Smooth muscle cell (in vitro differentiated cells): Measurements from ENCODE around the gene C1orf159. TPM values are rescaled to one million over a fixed set of nuclear protein-coding genes. Genes with fewer than 3 reads are reported as not detected.

ENCODE experiments used
- DNase-seq: peaks from one replicate; lab custom pipeline; 2025; ENCODE audit not compliant: unreplicated experiment; lab: John Stamatoyannopoulos, UW
- H2AFZ ChIP-seq: fragments of 200-600 bp; sonication (generic); 2 replicates; pipeline ENCODE4 v1.6.0; 2016; ENCODE audit warnings: antibody characterized with exemption, low read depth, mild to moderate bottlenecking
- H3F3A ChIP-seq: fragments of 200-600 bp; sonication (generic); 2 replicates; pipeline ENCODE4 v1.6.0; 2017; ENCODE audit warnings: antibody characterized with exemption, low read depth
- H3K27ac ChIP-seq: fragments of 200-600 bp; sonication (generic); 2 replicates; pipeline ENCODE4 v1.5.1; 2016; ENCODE audit warnings: low read depth, mild to moderate bottlenecking
- H3K27me3 ChIP-seq: fragments of 200-600 bp; sonication (generic); 2 replicates; pipeline ENCODE4 v1.6.1; 2016; ENCODE audit warnings: low read depth, mild to moderate bottlenecking
- H3K36me3 ChIP-seq: fragments of 200-600 bp; sonication (generic); 2 replicates; pipeline ENCODE4 v1.5.1; 2016; ENCODE audit warnings: low read depth
- H3K4me1 ChIP-seq: fragments of 200-600 bp; sonication (generic); 2 replicates; pipeline ENCODE4 v1.5.1; 2016; ENCODE audit warnings: low read depth
- H3K4me2 ChIP-seq: fragments of 200-600 bp; sonication (generic); 2 replicates; pipeline ENCODE4 v1.6.0; 2016; ENCODE audit warnings: mild to moderate bottlenecking
- H3K4me3 ChIP-seq: fragments of 200-600 bp; sonication (generic); 2 replicates; pipeline ENCODE4 v1.5.1; 2016; ENCODE audit warnings: mild to moderate bottlenecking
- H3K79me2 ChIP-seq: fragments of 200-600 bp; sonication (generic); 2 replicates; pipeline ENCODE4 v1.6.0; 2016; ENCODE audit warnings: low read depth, mild to moderate bottlenecking
- H3K9ac ChIP-seq: fragments of 200-600 bp; sonication (generic); 2 replicates; pipeline ENCODE4 v1.6.0; 2016; ENCODE audit warnings: low read depth
- H3K9me3 ChIP-seq: fragments of 200-600 bp; sonication (generic); replicated peaks from 2 replicates; pipeline ENCODE4 v1.5.1; 2016; ENCODE audit warnings: low read depth
- H4K20me1 ChIP-seq: fragments of 200-600 bp; sonication (generic); 2 replicates; pipeline ENCODE4 v1.6.0; 2016; ENCODE audit warnings: low read depth
- WGBS: methylation state at CpG from one replicate; pipeline ENCODE4 v1.1.7; 2016; ENCODE audit warnings: low lambda C conversion rate; 5-methylcytosine and 5-hydroxymethylcytosine counted together
- polyA plus RNA-seq: library from polyadenylated mRNA; unstranded; fragments of >200 nt; fragmentation: Nextera tagmentation; extraction: Ambion mirVana; gene quantifications from 2 replicates; pipeline ENCODE4 v1.2.1, GENCODE V29; 2016
- total RNA-seq: library from RNA; depleted of rRNA; stranded (reverse); fragments of >200 nt; gene quantifications from 2 replicates; pipeline ENCODE4 v1.2.3, GENCODE V29; 2014
- TF ChIP-seq, protein P1 (sequence below): fragments of 200-600 bp; sonication (generic); IDR thresholded peaks from 2 replicates; pipeline ENCODE4 v1.5.1; 2017; ENCODE audit warnings: borderline replicate concordance, mild to moderate bottlenecking, antibody characterized with exemption; ENCODE audit not compliant: insufficient read depth, poor library complexity, severe bottlenecking

Gene C1orf159
- total and polyA plus RNA-seq, 2 experiments from 2014 or later = 20.2 to 24.5 TPM

DNA sequence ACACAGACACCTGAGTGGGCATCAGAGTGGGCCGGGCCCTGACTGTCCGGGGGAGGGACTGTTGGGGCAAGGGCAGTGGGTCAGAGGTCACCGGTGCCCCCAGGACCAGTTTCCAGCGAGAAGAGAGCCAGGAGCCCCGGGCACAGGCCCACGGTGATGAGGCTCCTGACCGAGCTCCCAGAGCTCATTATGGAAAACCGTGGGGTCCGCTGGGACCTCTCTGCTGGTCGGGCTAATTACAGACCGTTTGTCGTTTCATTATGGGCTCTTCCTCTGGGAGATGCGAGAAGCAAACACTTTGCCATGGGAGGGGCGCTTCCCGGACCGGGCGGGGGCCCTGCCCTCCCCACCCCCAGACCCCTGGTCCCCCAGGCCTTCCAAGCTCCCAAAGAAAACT is 45.8 kb upstream of the C1orf159 start:
- Histone ChIP-seq H3K4me2 (no peak overlapping the region), H3K4me3 (no peak overlapping the region), H3K36me3 (no peaks in the 10 kb centered on the region), H4K20me1 (no peaks in the 10 kb centered on the region), H3K4me1 (peaks cover 24% of the 10 kb centered on the region), H3K79me2 (no peaks in the 10 kb centered on the region), H3K27ac (no peak overlapping the region), H3K9ac (no peak overlapping the region), H2AFZ (no peak overlapping the region), H3F3A (peaks cover 3% of the 10 kb centered on the region), H3K27me3 (peaks cover 10% of the 10 kb centered on the region), H3K9me3 (no peaks in the 10 kb centered on the region)
- TF ChIP-seq, protein P1, sequence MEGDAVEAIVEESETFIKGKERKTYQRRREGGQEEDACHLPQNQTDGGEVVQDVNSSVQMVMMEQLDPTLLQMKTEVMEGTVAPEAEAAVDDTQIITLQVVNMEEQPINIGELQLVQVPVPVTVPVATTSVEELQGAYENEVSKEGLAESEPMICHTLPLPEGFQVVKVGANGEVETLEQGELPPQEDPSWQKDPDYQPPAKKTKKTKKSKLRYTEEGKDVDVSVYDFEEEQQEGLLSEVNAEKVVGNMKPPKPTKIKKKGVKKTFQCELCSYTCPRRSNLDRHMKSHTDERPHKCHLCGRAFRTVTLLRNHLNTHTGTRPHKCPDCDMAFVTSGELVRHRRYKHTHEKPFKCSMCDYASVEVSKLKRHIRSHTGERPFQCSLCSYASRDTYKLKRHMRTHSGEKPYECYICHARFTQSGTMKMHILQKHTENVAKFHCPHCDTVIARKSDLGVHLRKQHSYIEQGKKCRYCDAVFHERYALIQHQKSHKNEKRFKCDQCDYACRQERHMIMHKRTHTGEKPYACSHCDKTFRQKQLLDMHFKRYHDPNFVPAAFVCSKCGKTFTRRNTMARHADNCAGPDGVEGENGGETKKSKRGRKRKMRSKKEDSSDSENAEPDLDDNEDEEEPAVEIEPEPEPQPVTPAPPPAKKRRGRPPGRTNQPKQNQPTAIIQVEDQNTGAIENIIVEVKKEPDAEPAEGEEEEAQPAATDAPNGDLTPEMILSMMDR = no peak
- WGBS = 87% methylated on average over 7 of the region's 17 CpGs
- DNase-seq = no peak

DNA sequence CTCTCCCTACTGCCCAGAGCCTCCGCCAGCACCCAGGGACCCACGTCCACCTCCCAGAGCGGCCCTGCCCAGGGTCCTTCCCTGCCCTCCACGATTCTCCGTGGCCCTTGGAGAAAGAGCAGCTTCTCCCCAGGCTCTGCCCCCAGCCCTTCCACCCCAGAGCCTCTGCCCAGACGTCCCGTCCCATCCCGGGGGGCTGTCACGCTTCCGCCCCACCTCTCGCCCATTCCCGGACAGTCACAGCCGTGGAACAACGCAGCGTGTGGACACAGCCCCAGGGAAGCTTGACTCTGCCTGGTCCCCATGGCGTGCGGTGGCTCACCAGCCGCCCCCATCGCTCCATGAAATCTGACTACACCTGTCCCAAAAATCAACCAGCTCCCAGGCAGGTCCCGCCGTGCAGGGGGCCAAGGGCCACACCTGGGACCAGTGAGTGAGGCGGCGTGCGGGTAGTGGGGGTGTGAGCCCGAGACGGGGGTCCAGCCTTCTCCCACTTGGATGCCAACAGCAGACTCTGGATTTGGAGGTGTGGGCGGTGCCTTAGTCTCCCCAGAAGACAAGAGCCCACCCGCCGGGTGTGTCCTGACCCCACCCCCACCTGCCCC is 45.3 kb upstream of the C1orf159 start:
- no peak overlapping the region for H3K9ac ChIP-seq
- TF ChIP-seq, protein P1 = no peak
- no peaks in the 10 kb centered on the region for H4K20me1 ChIP-seq
- no peak for DNase-seq
- no peaks in the 10 kb centered on the region for H3K79me2 ChIP-seq
- no peak overlapping the region for H3K27ac ChIP-seq
- H3K9me3 ChIP-seq = no peaks in the 10 kb centered on the region
- H3K4me2 ChIP-seq = no peak overlapping the region
- WGBS = 94% methylated on average over 22 of the region's 29 CpGs
- no peak overlapping the region for H2AFZ ChIP-seq
- no peaks in the 10 kb centered on the region for H3K36me3 ChIP-seq
- H3K4me3 ChIP-seq = no peak overlapping the region
- H3K27me3 ChIP-seq = peaks cover 10% of the 10 kb centered on the region
- peaks cover 24% of the 10 kb centered on the region for H3K4me1 ChIP-seq
- peaks cover 6% of the 10 kb centered on the region for H3F3A ChIP-seq

DNA sequence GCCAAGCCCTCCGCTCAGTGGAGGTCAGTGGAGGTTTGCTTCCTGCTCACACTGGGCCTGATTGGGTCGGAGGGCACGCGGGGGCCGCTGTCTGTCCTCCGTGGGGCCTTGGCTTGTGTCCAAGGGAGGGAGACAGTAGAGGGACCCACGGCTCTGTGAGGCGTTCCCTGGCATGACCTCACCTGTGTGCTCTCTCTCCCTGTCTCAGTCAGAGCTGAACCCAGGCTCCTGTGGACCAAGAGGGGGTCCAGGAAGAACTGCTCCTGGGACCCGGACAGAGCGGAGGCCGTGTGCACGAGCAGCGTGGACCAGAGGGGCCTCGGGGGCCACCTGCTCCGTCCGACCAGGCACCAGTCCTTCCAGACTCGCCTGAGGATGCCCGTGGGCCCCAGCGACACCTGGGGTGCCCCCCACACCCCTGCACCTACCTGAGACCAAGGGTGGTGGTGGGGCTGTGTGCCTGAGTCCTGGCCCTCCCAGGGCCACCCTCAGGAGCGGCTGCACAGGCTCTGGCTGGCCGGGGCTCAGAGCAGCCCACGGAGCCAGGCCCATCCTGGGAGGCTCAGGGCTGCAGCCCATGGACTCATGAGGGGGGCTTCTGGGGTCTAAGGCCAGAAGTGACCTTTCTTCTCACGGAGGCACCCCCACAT is 44.5 kb upstream of the C1orf159 start:
- Histone ChIP-seq H3F3A (peaks cover 10% of the 10 kb centered on the region), H3K27me3 (peaks cover 10% of the 10 kb centered on the region), H4K20me1 (no peaks in the 10 kb centered on the region), H3K79me2 (no peaks in the 10 kb centered on the region), H3K9ac (no peak overlapping the region), H3K4me3 (no peak overlapping the region), H3K4me2 (no peak overlapping the region), H3K36me3 (no peaks in the 10 kb centered on the region), H2AFZ (no peak overlapping the region), H3K4me1 (peaks cover 24% of the 10 kb centered on the region), H3K27ac (no peak overlapping the region), H3K9me3 (no peaks in the 10 kb centered on the region)
- no peak for DNase-seq
- WGBS = 90% methylated on average over 23 of the region's 23 CpGs
- TF ChIP-seq, protein P1 = no peak
